ENCODE data around the gene TNNI3K. TPM values are rescaled to one million over a fixed set of nuclear protein-coding genes. Genes with fewer than 3 reads are reported as not detected.

TNNI3K gene
- polyA plus RNA-seq, 1 donor (not counting 4 experiments of a cell fraction or from before 2014, with no cell fraction given): 0.41 TPM

DNA sequence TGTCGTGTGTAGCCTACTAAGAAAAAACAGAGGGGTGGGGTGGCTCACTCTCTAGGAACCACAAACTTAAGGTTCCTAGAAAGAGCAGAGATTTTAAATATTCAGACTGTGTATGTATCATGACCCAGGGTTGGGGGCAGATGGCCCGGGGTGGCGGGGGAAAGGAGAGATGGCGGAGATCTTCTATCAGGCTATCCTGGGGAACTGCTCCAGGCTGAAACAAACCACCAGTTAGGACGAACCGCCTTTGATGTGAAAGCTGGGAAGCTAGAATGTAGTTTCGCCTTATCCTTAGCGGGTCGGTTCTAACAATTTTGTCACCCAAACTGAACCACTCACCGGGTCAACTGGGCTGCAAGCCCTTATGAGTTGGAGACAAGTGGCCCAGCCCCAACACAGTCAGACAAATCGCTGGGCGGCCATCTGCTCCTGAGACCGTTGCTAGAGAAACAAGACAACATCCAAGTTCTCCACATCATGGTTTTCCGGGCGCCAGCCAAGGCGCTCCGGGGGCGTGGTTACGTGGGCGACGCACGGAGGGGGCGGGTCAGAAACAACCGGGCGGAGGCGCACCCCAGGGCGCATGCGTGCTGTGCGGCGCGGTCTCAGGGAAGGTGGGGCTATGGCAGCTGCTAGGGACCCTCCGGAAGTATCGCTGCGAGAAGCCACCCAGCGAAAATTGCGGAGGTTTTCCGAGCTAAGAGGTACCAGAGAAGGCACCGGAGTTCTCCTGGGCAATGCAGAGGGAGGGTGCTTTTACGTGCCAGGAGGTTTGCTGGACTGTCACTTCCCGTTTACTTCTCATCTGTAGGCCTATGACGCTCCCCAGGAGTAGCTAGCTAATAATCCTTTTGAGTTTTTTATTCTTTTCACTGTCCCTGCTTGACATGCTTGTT lies 37.3 kb upstream of the TNNI3K start, which contains the start of the genes FPGT and LRRIQ3:
TSS of gene FPGT (plus strand) at position 586 of the 896 bp plus-strand sequence. CDS start at position 623, 37 bp downstream.
TSS of gene LRRIQ3 (minus strand) at position 520 of the 896 bp plus-strand sequence. CDS start 14,492 bp downstream, outside the sequence.
- Histone ChIP-seq H3K79me2 (ENCODE audit: control insufficient read depth, insufficient read depth, low read length) (peaks cover 4% of the 10 kb centered on the region), H2AFZ (ENCODE audit: control insufficient read depth, low read length) (peak within 1 kb of the TSS; percentile 96), H3K27ac (ENCODE audit: control insufficient read depth, insufficient read depth, low read length) (peak within 1 kb of the TSS; percentile 73), H3K4me3 (ENCODE audit: control insufficient read depth in 2 of 3, extremely low read depth in 1 of 3, insufficient read depth in 2 of 3, low read depth in 1 of 3, low read length in 3 of 3) (peak within 1 kb of the TSS; percentile 54 to 88 (median 80)), H3K4me1 (ENCODE audit: control insufficient read depth, extremely low read depth, insufficient read depth, low read length) (peaks cover 7% of the 10 kb centered on the region), H3K36me3 (ENCODE audit: control insufficient read depth in 2 of 2, extremely low read depth in 1 of 2, insufficient read depth in 2 of 2, low read length in 2 of 2) (no peaks in the 10 kb centered on the region), H4K20me1 (ENCODE audit: control insufficient read depth, extremely low read depth, insufficient read depth, low read length) (no peaks in the 10 kb centered on the region), H3K9ac (ENCODE audit: control insufficient read depth, extremely low read depth, insufficient read depth, low read length) (peak within 1 kb of the TSS; percentile 78), H3K9me1 (ENCODE audit: control insufficient read depth, extremely low read depth, insufficient read depth, low read length) (no peaks in the 10 kb centered on the region), H3K9me3 (ENCODE audit: control insufficient read depth, low read depth, low read length) (no peaks in the 10 kb centered on the region), H3K4me2 (ENCODE audit: control insufficient read depth, extremely low read depth, insufficient read depth, low read depth, low read length) (peak within 1 kb of the TSS; percentile 69), H3K27me3 (ENCODE audit: control insufficient read depth, extremely low read depth, insufficient read depth, low read length) (no peaks in the 10 kb centered on the region)
- dilution Hi-C loops (cut with MboI; ENCODE audit: extremely low pct_ligation_motif_present, low sequenced_read_pairs): no loop called here
- TF ChIP-seq, protein P1, sequence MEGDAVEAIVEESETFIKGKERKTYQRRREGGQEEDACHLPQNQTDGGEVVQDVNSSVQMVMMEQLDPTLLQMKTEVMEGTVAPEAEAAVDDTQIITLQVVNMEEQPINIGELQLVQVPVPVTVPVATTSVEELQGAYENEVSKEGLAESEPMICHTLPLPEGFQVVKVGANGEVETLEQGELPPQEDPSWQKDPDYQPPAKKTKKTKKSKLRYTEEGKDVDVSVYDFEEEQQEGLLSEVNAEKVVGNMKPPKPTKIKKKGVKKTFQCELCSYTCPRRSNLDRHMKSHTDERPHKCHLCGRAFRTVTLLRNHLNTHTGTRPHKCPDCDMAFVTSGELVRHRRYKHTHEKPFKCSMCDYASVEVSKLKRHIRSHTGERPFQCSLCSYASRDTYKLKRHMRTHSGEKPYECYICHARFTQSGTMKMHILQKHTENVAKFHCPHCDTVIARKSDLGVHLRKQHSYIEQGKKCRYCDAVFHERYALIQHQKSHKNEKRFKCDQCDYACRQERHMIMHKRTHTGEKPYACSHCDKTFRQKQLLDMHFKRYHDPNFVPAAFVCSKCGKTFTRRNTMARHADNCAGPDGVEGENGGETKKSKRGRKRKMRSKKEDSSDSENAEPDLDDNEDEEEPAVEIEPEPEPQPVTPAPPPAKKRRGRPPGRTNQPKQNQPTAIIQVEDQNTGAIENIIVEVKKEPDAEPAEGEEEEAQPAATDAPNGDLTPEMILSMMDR (optimal IDR thresholded peaks at IDR 0.05 in 1 of 3, IDR thresholded peaks at IDR 0.05 in 1 of 3, conservative IDR thresholded peaks at IDR 0.05 in 1 of 3; ENCODE audit: extremely low read depth in 1 of 3, insufficient read depth in 2 of 3, low read length in 3 of 3): no peak
- DNase-seq (ENCODE audit: low read depth, low spot score) (peak; percentile 32), FAIRE-seq (peak; percentile 60)

DNA sequence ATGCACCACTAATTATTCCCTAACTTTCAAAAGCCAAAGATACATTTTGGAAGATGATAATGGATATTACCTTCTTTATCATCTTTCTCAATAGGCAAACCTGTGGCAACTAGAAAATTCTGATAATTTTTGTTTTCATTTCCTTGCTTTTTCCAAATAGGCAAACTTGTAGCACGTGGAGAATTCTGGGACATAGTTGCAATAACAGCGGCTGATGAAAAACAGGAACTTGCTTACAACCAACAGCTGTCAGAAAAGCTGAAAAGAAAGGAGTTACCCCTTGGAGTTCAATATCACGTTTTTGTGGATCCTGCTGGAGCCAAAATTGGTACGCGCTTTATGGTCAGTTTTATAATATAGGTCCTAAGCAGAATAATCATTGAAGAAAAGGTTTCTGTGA lies 35.7 kb upstream of the TNNI3K start:
- FAIRE-seq: no peak
- Histone ChIP-seq H3K9ac (ENCODE audit: control insufficient read depth, extremely low read depth, insufficient read depth, low read length) (no peak overlapping the region), H3K27me3 (ENCODE audit: control insufficient read depth, extremely low read depth, insufficient read depth, low read length) (no peaks in the 10 kb centered on the region), H3K4me3 (ENCODE audit: control insufficient read depth in 2 of 3, extremely low read depth in 1 of 3, insufficient read depth in 2 of 3, low read depth in 1 of 3, low read length in 3 of 3) (no peak overlapping the region), H3K9me3 (ENCODE audit: control insufficient read depth, low read depth, low read length) (no peaks in the 10 kb centered on the region), H3K4me1 (ENCODE audit: control insufficient read depth, extremely low read depth, insufficient read depth, low read length) (peaks cover 7% of the 10 kb centered on the region), H3K27ac (ENCODE audit: control insufficient read depth, insufficient read depth, low read length) (no peak overlapping the region), H3K36me3 (ENCODE audit: control insufficient read depth in 2 of 2, extremely low read depth in 1 of 2, insufficient read depth in 2 of 2, low read length in 2 of 2) (no peaks in the 10 kb centered on the region), H2AFZ (ENCODE audit: control insufficient read depth, low read length) (no peak overlapping the region), H3K79me2 (ENCODE audit: control insufficient read depth, insufficient read depth, low read length) (peaks cover 4% of the 10 kb centered on the region), H3K4me2 (ENCODE audit: control insufficient read depth, extremely low read depth, insufficient read depth, low read depth, low read length) (no peak overlapping the region), H3K9me1 (ENCODE audit: control insufficient read depth, extremely low read depth, insufficient read depth, low read length) (no peaks in the 10 kb centered on the region), H4K20me1 (ENCODE audit: control insufficient read depth, extremely low read depth, insufficient read depth, low read length) (no peaks in the 10 kb centered on the region)
- TF ChIP-seq EZH2 (IDR thresholded peaks at IDR 0.05; ENCODE audit: low read length): no peak
- TF ChIP-seq, protein P1 (optimal IDR thresholded peaks at IDR 0.05 in 1 of 3, IDR thresholded peaks at IDR 0.05 in 1 of 3, conservative IDR thresholded peaks at IDR 0.05 in 1 of 3; ENCODE audit: extremely low read depth in 1 of 3, insufficient read depth in 2 of 3, low read length in 3 of 3): no peak
- dilution Hi-C loops (cut with MboI; ENCODE audit: extremely low pct_ligation_motif_present, low sequenced_read_pairs): no loop called here
- no peak for DNase-seq (ENCODE audit: low read depth, low spot score)
